GM08714 (cell line): ENCODE results near the gene PEBP1.
A peak's percentile ranks its signal among the peaks of the same experiment; 100 is the strongest.
"Not testable (repeated sequence)": the region's sequence is repeated elsewhere in the genome, so short reads cannot be mapped to it uniquely, and the experiment has no call there.

ENCODE experiments used
- H3K4me3 ChIP-seq: fragments of 200-500 bp; sonication (Bioruptor generic); 2 replicates; pipeline ENCODE4 v1.5.1; 2014; ENCODE audit warnings: mild to moderate bottlenecking, low read length, inconsistent platforms
- ZNF274 ChIP-seq: IDR thresholded peaks from 2 replicates; pipeline ENCODE4 v1.6.1; 2012; ENCODE audit warnings: mild to moderate bottlenecking, low read depth, low read length

Gene PEBP1

GRCh38 chr12:118120579-118121363, 15.2 kb upstream of the PEBP1 start:
- TF ChIP-seq ZNF274 = no peak
- no peak overlapping the region for H3K4me3 ChIP-seq

DNA sequence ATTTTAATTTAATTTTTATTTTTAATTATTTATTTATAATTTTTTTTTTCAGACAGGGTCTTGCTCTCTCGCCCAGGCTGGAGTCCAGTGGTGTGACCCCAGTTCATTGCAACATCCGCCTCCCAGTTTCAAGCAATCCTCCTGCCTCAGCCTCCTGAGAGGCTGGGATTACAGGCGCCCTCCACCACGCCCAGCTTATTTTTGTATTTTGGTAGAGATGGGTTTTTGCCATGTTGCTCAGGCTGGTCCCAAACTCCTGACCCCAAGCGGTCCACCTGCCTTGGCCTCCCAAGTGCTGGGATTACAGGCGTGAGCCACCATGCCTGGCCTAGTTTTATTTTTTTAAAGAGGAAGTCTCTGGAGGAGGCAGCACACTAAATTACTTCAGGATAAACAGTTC, 13.7 kb upstream of the PEBP1 start:
- no peak overlapping the region for H3K4me3 ChIP-seq
- no peak for TF ChIP-seq ZNF274

DNA sequence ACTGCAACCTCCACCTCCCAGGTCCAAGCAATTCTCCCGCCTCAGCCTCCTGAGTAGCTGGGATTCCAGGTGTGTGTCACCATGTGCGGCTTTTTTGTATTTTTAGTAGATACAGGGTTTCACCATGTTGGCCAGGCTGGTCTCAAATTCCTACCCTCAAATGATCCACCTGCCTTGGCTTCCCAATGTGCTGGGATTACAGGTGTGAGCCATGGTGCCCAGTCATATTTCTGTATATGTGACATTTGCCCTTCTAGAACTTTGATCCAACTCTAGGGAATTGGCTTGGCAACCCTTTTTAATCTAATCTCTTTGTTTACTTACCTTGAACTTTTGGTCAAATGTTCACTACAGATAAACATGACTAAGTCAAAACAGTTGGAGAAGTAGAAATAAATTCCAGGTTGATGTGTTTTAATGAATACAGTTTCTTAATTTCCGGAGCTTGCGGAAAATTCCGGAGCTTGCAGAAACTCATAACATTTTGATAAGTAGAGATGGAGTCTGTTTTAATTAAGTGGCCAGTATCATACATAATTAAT, 11.5 kb upstream of the PEBP1 start:
- TF ChIP-seq ZNF274 = no peak
- no peak overlapping the region for H3K4me3 ChIP-seq

- no peak for TF ChIP-seq ZNF274
- no peak overlapping the region for H3K4me3 ChIP-seq
Measured at GRCh38 chr12:118125743-118126118, 10.2 kb upstream of the PEBP1 start.

DNA sequence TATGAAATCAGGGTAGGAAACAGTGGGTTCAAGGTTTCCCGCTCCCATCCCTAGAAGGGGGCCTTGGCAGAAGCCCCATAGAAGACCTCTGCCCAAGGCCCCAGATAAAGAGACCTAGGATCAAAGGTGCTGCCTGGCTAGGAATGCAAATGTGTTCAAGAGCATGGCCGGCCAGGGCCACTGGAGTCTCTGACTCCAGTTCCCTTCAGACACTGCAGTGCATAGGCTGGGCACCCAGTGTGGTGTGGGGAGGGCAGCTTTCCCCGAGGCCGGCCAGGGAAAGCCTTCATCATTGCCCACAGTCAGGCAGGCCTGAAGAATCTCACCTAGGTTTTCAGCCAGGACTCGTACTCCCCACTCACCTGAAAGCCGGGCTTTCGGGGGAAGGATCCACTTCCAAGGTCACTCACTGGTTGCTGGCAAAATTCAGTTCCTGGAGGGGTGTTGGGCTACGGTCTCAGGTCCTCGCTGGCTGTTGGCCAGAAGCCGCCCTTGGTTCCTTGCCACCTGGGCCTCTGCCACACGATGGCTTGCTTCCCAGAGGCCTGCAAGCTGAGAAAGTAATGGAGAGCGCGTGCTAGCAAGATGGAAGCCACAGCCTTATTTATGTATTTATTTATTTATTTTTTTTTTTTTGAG, 9.7 kb upstream of the PEBP1 start:
- H3K4me3 ChIP-seq = no peak overlapping the region
- no peak for TF ChIP-seq ZNF274

GRCh38 chr12:118127867-118128266, 8.1 kb upstream of the PEBP1 start:
- no peak for TF ChIP-seq ZNF274
- H3K4me3 ChIP-seq = no peak overlapping the region

- not testable (repeated sequence) for H3K4me3 ChIP-seq
Measured at GRCh38 chr12:118129436-118129835, 6.5 kb upstream of the PEBP1 start.

DNA sequence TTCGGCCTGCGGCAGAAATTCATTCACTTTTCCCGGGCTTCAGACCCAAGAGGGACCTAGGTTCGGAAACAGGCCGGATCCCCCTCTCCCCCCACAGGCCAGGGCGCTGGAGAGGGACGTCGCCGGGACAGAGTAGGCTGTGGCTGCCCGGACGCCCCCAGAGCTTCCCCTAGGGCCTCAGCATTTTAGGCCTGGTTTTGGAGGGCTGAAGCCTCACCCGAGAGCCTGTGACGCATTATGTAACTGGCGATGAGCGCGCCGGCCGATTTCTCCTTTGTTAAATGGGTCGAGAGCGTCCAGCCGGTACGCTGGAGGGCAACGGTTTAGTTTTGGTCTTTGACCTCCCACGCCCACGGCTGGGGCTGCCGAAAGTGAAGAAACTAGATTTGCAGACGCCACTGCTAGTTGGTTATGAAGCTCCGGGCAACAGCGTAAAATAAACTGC, 657 bp downstream of the PEBP1 start:
- peak overlapping the region; percentile 73 for H3K4me3 ChIP-seq
- no peak for TF ChIP-seq ZNF274

- H3K4me3 ChIP-seq = peak overlapping the region; percentile 73
- TF ChIP-seq ZNF274 = no peak
Measured at GRCh38 chr12:118137148-118137678, 1.3 kb downstream of the PEBP1 start.

- TF ChIP-seq ZNF274 = no peak
- no peak overlapping the region for H3K4me3 ChIP-seq
Measured at GRCh38 chr12:118140825-118141224, 4.9 kb downstream of the PEBP1 start.

GRCh38 chr12:118144499-118144898, 8.6 kb downstream of the PEBP1 start:
- H3K4me3 ChIP-seq = no peak overlapping the region
- TF ChIP-seq ZNF274 = no peak

DNA sequence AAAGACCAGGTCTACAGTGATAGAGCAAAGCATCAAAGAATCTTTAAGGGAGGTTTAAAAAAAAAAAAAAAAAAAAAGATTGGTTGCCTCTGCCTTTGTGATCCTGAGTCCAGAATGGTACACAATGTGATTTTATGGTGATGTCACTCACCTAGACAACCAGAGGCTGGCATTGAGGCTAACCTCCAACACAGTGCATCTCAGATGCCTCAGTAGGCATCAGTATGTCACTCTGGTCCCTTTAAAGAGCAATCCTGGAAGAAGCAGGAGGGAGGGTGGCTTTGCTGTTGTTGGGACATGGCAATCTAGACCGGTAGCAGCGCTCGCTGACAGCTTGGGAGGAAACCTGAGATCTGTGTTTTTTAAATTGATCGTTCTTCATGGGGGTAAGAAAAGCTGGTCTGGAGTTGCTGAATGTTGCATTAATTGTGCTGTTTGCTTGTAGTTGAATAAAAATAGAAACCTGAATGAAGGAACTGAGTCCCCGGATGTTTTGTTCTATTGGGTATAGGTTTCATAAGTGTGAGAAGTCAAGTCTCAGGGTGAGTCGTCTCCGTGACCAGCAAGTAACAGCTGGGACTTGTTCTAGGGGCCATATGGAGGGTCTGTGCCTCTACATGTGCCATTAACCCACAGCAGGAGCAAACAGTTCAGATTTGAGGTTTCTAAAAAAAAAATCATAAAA, 9.3 kb downstream of the PEBP1 start:
- no peak overlapping the region for H3K4me3 ChIP-seq
- TF ChIP-seq ZNF274 = no peak

DNA sequence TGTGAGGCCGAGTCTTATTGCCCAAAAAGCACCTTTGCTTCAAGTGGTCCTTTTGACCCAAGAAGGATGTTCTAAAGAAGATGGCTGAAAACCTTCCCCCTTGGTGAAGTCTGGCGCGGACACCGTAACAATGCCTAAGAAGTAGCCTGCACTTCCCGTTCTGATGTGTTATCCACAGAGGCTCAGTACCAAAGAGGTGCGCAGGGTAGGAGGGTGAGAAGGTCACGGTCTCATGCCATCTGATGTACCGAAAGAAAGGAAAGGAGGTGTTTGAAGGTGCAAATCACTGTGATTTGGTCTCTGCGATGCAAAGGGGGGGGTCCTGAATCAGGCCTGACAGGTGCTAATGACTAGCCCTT, 9.9 kb downstream of the PEBP1 start:
- no peak for TF ChIP-seq ZNF274
- no peak overlapping the region for H3K4me3 ChIP-seq

- no peak for TF ChIP-seq ZNF274
- H3K4me3 ChIP-seq = no peak overlapping the region
Measured at GRCh38 chr12:118148287-118148686, 12.4 kb downstream of the PEBP1 start.
